Tibial nerve (tissue), 4 donors: Measurements from ENCODE around the gene CTSS.

Experiments used
- EP300 ChIP-seq, 2 donors: sonication (generic); formaldehyde crosslinking; IDR thresholded peaks; one replicate each; pipeline ENCODE4 v1.6.1; 2017; ENCODE audit warnings: antibody characterized with exemption in 2 of 2, mild to moderate bottlenecking in 1 of 2
- POLR2A ChIP-seq, 2 donors: fragments of 450-650 bp; IDR thresholded peaks; one replicate each; pipeline ENCODE4 v1.6.1; 2017; ENCODE audit warnings: antibody characterized with exemption in 2 of 2, mild to moderate bottlenecking in 2 of 2, moderate library complexity in 2 of 2
- TF ChIP-seq, protein P1 (sequence below), 5 experiments: fragments of 200-600 bp in 3 of 5; fragments of 450-650 bp in 2 of 5; sonication (generic) in 3 of 5; IDR thresholded peaks; one replicate each; pipeline ENCODE4 v1.5.1; 2016 to 2019; ENCODE audit warnings: antibody characterized with exemption in 5 of 5, mild to moderate bottlenecking in 3 of 5, moderate library complexity in 2 of 5

DNA sequence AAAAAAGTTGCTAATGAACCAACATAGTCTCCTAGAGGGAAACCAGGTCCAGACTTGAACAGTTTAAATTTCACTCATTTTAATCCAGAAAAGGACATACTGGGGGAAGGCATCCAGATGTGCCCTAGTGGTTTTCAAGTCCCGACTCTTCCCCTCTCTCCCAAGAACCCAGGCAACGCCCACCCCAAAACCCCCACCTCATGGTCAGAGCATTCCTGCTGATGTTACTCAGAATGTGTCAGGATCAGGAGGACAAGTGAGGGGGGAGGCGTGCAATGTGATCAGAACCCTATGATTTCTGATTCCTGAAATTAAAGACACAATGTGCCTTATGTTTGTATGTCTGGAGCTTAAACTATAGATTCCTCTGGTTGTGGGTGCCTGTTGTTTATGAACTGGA, 44.1 kb upstream of the CTSS start:
- TF ChIP-seq, protein P1, sequence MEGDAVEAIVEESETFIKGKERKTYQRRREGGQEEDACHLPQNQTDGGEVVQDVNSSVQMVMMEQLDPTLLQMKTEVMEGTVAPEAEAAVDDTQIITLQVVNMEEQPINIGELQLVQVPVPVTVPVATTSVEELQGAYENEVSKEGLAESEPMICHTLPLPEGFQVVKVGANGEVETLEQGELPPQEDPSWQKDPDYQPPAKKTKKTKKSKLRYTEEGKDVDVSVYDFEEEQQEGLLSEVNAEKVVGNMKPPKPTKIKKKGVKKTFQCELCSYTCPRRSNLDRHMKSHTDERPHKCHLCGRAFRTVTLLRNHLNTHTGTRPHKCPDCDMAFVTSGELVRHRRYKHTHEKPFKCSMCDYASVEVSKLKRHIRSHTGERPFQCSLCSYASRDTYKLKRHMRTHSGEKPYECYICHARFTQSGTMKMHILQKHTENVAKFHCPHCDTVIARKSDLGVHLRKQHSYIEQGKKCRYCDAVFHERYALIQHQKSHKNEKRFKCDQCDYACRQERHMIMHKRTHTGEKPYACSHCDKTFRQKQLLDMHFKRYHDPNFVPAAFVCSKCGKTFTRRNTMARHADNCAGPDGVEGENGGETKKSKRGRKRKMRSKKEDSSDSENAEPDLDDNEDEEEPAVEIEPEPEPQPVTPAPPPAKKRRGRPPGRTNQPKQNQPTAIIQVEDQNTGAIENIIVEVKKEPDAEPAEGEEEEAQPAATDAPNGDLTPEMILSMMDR (IDR thresholded peaks at IDR 0.05) = no peak
- no peak for TF ChIP-seq POLR2A (IDR thresholded peaks at IDR 0.05)
- TF ChIP-seq EP300 (IDR thresholded peaks at IDR 0.05) = no peak
